ENCODE results near the gene CHAD.

The CHAD gene

GRCh38 chr17:50440172-50440837, 28.4 kb downstream of the CHAD start:
- H3K27ac ChIP-seq (ENCODE audit: low read depth, low read length): no peak overlapping the region
- no peak overlapping the region for H3K4me2 ChIP-seq (ENCODE audit: low read length)
- TF ChIP-seq EZH2phosphoT487 (IDR thresholded peaks at IDR 0.05; ENCODE audit: borderline replicate concordance, low read length): no peak
- TF ChIP-seq, protein P1, sequence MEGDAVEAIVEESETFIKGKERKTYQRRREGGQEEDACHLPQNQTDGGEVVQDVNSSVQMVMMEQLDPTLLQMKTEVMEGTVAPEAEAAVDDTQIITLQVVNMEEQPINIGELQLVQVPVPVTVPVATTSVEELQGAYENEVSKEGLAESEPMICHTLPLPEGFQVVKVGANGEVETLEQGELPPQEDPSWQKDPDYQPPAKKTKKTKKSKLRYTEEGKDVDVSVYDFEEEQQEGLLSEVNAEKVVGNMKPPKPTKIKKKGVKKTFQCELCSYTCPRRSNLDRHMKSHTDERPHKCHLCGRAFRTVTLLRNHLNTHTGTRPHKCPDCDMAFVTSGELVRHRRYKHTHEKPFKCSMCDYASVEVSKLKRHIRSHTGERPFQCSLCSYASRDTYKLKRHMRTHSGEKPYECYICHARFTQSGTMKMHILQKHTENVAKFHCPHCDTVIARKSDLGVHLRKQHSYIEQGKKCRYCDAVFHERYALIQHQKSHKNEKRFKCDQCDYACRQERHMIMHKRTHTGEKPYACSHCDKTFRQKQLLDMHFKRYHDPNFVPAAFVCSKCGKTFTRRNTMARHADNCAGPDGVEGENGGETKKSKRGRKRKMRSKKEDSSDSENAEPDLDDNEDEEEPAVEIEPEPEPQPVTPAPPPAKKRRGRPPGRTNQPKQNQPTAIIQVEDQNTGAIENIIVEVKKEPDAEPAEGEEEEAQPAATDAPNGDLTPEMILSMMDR (IDR thresholded peaks at IDR 0.05; ENCODE audit: low read depth, low read length, poor library complexity, severe bottlenecking): no peak

DNA sequence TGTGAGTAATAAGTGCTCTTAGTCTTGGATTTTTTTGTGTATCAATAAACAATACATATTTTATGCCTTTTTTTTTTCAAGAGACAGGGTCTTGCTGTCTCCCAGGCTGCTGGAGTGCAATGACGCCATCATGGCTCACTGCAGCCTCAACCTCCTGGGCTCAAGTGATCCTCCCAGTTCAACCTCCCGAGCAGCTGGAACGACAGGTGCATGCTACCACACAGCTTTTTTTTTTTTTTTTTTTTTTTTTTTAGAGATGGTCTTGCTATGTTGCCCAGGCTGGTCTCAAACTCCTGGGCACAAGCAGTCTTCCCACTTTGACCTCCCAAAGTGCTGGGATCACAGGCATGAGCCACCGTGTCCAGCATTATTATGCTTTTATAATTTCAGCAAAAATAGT, 29.7 kb downstream of the CHAD start:
- Histone ChIP-seq H3K4me3 (ENCODE audit: low read length) (no peak overlapping the region), H3K79me2 (ENCODE audit: control insufficient read depth, low read length) (no peaks in the 10 kb centered on the region), H4K20me1 (ENCODE audit: control insufficient read depth, insufficient read depth, low read depth, low read length) (no peaks in the 10 kb centered on the region), H3K9me3 (ENCODE audit: control insufficient read depth, insufficient read depth, low read length) (no peaks in the 10 kb centered on the region), H3K27ac (ENCODE audit: low read depth, low read length) (no peak overlapping the region), H3K9me2 (replicated peaks; ENCODE audit: control insufficient read depth, low read length) (no peaks in the 10 kb centered on the region), H3K4me1 (ENCODE audit: control insufficient read depth, low read length) (no peaks in the 10 kb centered on the region), H3F3A (ENCODE audit: control insufficient read depth, insufficient read depth) (no peaks in the 10 kb centered on the region), H3K27me3 (ENCODE audit: control insufficient read depth, low read length) (no peaks in the 10 kb centered on the region), H3K4me2 (ENCODE audit: low read length) (no peak overlapping the region), H3K36me3 (ENCODE audit: control insufficient read depth, low read length) (no peaks in the 10 kb centered on the region)
- no peak for TF ChIP-seq EZH2phosphoT487 (IDR thresholded peaks at IDR 0.05; ENCODE audit: borderline replicate concordance, low read length)
- TF ChIP-seq, protein P1 (IDR thresholded peaks at IDR 0.05; ENCODE audit: low read depth, low read length, poor library complexity, severe bottlenecking): no peak

More at GRCh38 chr17:50440172-50440837, 28.4 kb downstream of the CHAD start:
- no peaks in the 10 kb centered on the region for H3K9me2 ChIP-seq (replicated peaks; ENCODE audit: control insufficient read depth, low read length)
- no peaks in the 10 kb centered on the region for H4K20me1 ChIP-seq (ENCODE audit: control insufficient read depth, insufficient read depth, low read depth, low read length)
- H3F3A ChIP-seq (ENCODE audit: control insufficient read depth, insufficient read depth): no peaks in the 10 kb centered on the region
- H3K9me3 ChIP-seq (ENCODE audit: control insufficient read depth, insufficient read depth, low read length): no peaks in the 10 kb centered on the region
- no peak overlapping the region for H3K4me3 ChIP-seq (ENCODE audit: low read length)
- H3K27me3 ChIP-seq (ENCODE audit: control insufficient read depth, low read length): no peaks in the 10 kb centered on the region
- H3K79me2 ChIP-seq (ENCODE audit: control insufficient read depth, low read length): no peaks in the 10 kb centered on the region
- H3K36me3 ChIP-seq (ENCODE audit: control insufficient read depth, low read length): no peaks in the 10 kb centered on the region
- H3K4me1 ChIP-seq (ENCODE audit: control insufficient read depth, low read length): no peaks in the 10 kb centered on the region

DNA sequence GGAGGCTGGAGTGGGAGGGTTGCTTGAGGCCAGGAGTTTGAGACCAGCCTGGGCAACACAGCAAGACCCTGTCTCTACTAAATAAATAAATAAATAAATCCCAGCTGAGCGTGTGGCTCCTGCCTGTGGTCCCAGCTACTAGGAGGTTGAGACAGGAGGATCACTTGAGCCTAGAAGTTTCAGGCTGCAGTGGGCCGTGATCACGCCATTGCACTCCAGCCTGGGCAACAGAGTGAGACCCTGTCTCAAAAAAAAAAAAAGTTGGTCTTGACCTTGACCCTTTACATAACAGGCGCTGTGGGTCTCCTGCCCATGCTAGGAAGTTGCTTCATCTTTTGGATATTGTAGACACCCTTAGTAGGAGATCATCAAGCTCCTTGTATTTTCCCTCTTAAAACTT, 31.3 kb downstream of the CHAD start:
- Histone ChIP-seq H3F3A (ENCODE audit: control insufficient read depth, insufficient read depth) (no peaks in the 10 kb centered on the region), H3K9me3 (ENCODE audit: control insufficient read depth, insufficient read depth, low read length) (no peaks in the 10 kb centered on the region), H4K20me1 (ENCODE audit: control insufficient read depth, insufficient read depth, low read depth, low read length) (no peaks in the 10 kb centered on the region), H3K36me3 (ENCODE audit: control insufficient read depth, low read length) (no peaks in the 10 kb centered on the region), H3K79me2 (ENCODE audit: control insufficient read depth, low read length) (no peaks in the 10 kb centered on the region), H3K27ac (ENCODE audit: low read depth, low read length) (no peak overlapping the region), H3K27me3 (ENCODE audit: control insufficient read depth, low read length) (no peaks in the 10 kb centered on the region), H3K9me2 (replicated peaks; ENCODE audit: control insufficient read depth, low read length) (no peaks in the 10 kb centered on the region), H3K4me2 (ENCODE audit: low read length) (no peak overlapping the region), H3K4me1 (ENCODE audit: control insufficient read depth, low read length) (no peaks in the 10 kb centered on the region), H3K4me3 (ENCODE audit: low read length) (no peak overlapping the region)
- no peak for TF ChIP-seq EZH2phosphoT487 (IDR thresholded peaks at IDR 0.05; ENCODE audit: borderline replicate concordance, low read length)
- TF ChIP-seq, protein P1 (IDR thresholded peaks at IDR 0.05; ENCODE audit: low read depth, low read length, poor library complexity, severe bottlenecking): no peak

Measured in DOHH2 (cell line).